ENCODE measurements around the gene KCNG2.

Gene KCNG2

DNA sequence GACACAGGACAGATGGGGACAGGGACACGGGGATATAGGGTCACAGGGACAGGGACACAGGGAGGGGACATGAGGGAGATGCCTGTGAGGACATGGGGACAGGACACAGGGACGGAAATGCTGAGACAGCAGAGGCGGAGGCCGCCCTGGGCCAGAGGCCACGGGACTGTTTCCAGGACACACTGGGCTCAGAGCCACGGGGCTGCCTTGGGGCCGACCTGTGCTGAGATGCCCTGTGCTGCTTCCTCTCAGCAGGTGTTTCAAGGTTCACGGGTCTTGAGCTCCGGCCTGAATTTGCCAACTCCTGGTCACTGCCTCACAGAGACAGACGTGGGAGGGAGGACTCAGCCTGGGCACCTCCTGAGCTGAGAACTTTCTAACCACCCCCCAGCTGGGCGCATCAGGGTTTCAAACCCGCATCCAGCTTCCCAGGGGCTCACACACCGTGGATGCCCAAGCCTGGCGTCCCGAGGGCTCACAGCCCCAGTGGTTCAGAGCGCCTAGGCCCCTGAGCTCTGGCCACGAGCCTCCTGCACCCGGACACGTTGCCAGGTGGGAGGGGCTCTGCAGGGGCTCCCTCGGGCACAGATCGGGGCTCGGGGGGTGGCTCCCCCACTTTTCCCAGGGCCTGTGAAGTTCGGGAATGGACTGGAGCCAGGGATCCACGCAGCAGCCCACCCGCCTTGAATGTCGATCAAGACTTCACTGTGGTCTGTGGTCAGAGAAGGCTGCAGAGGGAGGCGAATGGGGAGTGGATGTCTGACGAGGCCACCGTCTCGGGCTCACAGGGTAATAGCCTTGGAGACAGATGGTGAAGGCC is 89.7 kb downstream of the KCNG2 start:
- no peak for DNase-seq (ENCODE audit: low read depth)

DNA sequence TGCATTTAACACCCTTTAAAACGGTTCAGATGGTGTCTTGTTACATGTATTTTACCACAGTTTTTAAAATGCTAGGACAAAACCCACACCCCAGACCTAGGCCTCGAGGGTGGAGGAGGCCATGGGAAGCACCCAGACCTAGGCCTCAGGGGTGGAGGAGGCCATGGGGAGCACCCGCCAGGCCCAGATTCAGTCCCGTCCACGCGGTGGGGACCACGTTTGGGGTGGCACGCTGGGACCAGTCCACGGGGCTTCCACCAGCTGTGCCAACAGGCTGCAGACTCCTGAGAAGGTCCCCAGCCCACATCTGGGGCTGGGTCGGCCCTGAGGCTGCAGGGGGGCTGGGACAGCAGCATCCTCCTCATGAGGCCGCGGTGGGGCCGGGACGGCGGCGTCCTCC is 90.3 kb downstream of the KCNG2 start:
- DNase-seq (ENCODE audit: low read depth) = no peak

DNA sequence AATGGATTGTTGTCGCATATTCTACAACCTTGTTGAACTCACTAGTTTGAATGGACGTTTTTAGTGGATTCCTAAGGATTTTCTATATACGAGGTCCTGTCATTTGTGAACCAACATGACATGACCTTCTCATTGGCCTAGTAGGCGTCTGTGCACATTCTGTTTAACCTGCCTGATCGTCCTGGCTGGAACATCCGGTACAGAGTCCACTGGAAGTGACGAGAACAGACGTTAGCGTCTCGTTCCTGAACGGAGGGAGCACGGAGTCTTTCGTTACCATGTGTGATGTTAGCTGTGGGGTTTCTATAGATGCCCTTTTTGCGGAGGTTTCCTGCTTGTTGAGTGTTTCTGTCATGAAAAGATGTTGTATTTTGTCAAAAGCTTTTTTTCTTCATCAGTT is 91.8 kb downstream of the KCNG2 start:
- DNase-seq (ENCODE audit: low read depth) = no peak

DNA sequence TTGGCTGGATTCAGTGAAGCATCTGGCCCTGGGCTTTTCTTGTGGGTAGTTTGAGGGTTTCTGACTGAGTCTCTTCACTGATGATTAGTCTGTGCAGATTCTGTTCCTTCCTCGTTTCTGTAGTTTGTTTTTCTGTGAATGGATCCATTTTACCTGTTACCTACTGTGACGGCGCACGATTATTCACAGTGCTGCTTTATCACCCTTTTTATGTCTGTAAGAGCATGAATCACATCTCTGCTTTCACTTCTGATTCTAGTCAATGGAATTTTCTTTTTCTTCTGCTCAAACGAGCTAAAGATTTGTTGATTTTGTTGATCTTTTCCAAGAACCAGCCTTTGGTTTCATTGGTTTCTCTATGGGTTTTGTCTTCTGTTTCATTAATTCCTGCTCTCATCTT is 92.9 kb downstream of the KCNG2 start:
- DNase-seq (ENCODE audit: low read depth) = no peak

DNA sequence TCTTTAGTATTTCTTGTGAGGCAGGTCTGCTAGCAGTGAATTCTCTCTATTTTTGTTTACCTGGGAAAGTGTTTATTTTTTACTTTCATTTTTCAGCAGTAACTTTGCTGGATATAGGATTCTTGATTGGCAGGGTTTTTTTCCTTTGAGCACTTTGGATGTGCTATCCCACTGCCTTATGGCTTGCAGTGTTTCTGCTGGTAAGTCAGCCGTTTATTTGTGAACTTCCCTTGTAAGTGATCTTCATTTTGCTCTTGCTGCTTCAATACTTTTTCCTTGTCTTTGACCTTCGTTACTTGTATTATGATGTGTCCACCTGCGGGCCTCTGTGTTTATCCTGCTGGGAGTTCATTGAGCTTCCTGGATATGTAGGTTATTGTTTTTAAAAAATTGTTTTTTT is 99.0 kb downstream of the KCNG2 start:
- DNase-seq (ENCODE audit: low read depth) = no peak

DNA sequence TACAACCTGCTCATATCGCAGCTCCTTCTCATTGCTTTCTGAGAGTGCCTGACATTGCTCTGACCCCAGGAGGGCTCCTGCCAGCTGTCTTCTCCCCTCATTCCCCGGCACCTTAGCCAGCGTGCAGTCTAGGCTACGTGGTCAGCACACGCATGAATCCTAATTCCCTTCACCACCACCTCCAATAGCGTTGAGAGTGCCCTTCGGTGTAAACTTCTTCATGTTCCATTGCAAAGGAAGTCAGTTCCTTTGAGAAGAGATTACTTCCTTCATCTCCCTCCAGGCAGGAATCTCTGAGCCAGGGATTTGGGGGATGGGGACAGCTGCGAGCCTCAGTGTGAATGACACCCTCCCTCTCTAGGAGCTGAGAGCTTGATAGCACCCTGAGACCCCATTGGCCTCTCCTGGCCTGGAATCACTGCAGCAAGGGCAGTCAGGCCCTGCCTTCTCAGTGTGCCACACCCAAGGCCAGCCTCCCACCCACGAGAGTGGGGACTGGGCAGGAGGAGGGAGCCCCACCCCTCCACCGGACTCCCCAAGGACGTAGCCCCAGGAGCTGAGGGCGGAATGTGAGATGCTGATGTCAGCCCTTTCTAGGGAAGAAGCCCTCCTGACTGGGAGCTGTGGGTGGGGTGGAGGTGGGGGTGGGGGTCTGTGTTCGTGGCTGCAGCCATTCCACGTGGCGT is 100.3 kb downstream of the KCNG2 start:
- no peak for DNase-seq (ENCODE audit: low read depth)

DNA sequence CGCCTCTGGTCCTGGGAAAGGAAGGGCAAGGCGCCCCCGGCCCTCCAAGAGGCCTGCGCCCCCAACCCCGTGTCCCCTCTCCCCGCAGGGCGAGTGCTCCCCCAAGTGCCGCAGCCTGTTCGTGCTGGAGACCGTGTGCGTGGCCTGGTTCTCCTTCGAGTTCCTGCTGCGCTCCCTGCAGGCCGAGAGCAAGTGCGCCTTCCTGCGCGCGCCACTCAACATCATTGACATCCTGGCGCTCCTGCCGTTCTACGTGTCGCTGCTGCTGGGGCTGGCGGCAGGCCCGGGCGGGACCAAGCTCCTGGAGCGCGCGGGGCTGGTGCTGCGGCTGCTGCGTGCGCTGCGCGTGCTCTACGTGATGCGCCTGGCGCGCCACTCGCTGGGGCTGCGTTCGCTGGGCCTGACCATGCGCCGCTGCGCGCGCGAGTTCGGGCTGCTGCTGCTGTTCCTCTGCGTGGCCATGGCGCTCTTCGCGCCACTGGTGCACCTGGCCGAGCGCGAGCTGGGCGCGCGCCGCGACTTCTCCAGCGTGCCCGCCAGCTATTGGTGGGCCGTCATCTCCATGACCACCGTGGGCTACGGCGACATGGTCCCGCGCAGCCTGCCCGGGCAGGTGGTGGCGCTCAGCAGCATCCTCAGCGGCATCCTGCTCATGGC is 101.3 kb downstream of the KCNG2 start:
- no peak for DNase-seq (ENCODE audit: low read depth)

DNA sequence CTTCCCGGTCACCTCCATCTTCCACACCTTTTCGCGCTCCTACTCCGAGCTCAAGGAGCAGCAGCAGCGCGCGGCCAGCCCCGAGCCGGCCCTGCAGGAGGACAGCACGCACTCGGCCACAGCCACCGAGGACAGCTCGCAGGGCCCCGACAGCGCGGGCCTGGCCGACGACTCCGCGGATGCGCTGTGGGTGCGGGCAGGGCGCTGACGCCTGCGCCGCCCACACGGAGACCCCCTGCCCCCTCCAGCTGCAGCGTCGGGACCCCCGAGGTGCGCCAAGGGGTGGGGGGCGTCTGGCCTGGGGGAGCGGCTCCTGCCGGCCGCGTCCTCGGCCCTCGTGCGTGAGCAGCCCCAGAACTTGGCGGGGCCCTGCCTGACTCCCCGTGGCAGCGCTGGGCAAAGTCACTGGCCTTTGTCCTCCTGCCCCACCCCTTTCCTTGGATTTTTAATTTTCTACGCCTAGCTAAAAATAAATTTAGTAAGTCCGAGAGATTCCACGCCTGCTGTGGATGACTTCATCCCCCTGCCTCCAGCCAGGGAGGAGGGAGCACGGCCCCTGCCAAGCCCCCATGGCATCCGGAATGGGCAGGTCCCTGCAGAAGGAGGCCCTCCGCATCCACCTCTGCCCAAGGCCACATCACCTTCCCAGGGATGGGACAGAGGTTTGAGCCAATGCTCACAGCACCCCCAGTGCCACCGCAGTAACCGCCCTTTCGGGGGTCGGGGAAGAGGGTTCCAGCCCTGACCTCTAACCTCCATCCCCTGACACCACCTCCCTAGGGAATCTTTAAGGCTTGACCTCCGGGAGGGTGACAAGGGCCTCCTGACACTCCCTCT is 102.1 kb downstream of the KCNG2 start:
- DNase-seq (ENCODE audit: low read depth) = no peak

DNA sequence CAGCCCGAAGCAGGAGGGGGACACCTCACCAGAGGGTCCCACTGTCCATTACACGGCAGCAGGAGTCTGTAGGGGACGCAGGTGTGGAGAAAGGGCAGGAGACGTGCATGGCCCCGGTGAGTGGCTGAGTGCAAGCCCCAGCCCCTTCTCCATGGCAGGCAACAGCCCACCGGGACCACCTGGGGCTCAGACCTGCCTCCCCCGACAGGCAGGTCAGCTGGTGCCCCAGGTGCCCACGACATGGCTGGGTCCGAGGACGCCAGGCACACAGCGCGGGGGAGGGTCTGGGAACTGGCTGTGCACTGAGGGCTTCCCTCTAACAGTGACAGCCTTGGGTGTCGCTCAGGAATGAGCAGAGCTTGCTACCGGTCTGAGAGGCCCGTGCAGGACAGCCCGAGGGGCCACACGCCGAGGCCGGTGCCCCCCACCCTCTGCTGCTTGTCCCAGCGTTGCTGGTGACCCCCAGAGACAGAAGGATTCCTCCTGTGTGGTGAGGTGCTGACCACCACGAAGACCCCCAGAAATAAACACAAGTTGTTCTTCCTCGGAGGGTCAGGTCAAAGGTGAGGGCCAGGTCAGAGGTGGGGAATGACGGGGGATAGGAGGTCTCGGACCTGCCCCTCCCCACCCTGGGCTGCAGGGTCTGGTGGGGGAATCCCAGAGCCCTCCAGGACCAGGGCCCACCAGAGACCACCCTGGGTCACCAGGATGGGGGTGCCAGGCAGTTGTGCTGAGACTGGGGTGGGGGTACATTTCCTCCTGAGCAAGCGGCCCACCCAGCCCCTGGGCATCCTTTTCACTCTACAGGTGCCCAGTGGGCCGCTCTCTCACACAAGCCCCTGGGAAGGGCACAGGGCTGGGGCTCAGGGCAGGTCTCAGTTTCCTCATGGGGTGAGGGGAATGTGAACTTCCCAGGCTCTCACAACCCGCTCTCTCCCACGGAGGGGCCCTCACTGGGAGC is 103.2 kb downstream of the KCNG2 start:
- DNase-seq (ENCODE audit: low read depth) = no peak

DNA sequence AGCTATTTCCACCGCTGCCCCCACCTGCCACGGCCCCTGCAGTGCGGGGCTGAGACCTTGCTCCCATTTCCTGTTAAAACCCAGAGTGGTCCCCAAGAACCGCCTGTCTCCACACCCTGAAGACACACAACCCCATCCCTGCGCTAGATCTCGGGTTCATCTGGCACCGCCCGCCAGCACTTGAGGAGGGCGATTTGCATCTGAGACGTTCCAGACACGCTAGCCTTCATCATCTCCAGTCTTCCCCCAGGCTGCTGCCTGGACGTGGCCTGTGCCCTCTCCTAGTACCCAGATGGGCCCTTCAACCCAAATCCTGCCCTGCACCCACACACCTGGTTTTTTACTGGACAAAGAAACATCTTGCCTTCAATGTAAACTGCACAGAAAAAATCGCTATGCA is 103.9 kb downstream of the KCNG2 start:
- no peak for DNase-seq (ENCODE audit: low read depth)

DNA sequence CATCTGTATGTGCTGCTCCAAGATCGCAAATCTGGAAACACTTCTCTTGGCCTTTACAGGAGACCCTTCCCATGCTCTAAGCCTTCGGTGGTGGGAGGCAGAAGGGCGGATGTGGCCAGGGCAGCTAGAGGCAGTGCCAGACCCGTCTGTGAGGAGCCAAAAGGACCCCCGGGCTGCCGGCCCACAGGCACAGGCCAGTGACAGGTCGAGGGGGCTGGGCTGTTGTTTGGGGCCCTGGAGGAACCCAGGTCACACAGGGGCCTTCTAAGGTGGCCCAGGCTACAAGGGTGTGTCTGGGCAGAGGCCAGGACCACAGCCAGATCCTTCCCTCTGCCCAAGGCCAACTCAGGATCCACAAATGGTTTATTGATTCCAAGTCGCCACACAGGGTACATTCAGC is 104.3 kb downstream of the KCNG2 start:
- no peak for DNase-seq (ENCODE audit: low read depth)

DNA sequence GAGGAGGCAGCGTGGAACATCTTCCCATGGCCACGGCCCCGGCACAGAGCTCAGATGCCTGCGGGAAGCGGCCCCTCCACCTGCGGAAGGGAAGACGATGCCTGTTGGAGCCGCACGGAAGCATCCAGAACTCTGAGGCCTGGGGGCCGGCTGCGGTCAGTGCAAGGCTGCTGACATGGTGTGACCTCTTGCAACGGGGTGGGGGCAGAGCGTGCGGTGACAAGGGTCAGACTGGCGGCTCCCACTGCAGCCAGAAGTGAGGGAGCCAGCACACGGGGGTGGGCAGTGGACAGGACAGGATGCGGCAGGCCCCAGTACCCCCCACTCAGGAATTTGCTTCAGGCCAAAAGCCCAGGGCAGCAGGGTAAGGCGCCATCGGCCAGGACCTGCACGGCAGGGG is 104.9 kb downstream of the KCNG2 start:
- no peak for DNase-seq (ENCODE audit: low read depth)

DNA sequence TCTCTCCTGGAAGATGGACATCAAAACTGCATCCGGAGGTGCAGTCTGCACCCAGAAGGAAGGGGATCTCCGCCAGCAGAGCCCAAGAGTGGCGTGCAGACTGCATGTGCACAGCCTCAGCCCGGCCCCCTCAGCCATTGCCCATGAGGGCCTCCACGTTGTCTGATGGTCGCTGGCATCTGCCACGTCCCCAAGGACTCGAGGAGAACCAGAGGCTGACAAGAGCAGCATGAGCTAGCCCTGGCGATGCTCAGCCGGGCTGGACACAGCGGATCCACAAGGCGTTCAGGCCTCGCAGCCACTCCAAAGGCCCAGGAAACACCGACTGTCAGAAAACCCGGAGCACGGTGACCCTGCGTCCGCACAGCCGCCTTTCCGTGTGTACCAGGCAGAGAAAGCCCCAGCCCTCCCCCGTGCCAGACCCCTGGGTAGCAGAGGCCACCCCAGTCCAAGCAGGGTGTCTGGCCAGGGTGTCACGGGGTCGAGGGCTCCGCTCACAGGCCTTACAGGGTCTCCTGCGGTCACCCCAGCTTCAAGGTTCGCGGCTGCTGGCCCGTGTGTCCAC is 105.4 kb downstream of the KCNG2 start:
- no peak for DNase-seq (ENCODE audit: low read depth)

DNA sequence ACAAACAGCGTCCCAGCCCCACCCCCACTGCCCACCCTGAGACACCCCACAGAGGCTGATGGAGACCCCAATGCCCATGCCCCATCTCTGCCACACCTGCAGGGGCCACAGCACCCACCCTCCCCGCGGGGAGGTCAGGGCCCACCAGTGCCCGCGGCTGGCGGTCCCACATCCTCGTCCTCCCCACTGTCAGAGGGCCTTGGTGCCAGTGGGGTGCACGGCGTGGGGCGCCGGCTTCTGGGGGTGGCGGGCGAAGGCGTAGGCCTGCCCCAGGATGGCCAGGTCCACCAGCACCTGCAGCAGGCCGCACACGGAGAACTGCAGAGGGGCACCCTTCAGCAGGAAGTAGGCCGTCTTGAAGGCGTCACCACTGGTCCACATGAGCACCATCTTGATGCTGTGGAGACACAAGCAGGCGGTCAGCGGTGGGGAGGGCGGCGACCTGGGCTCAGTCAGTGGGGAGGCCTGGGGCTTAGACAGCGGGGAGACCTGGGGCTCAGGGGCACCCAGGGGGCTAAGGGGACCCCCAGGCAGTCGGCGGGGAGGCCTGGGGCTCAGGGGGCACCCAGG is 106.1 kb downstream of the KCNG2 start:
- no peak for DNase-seq (ENCODE audit: low read depth)

DNA sequence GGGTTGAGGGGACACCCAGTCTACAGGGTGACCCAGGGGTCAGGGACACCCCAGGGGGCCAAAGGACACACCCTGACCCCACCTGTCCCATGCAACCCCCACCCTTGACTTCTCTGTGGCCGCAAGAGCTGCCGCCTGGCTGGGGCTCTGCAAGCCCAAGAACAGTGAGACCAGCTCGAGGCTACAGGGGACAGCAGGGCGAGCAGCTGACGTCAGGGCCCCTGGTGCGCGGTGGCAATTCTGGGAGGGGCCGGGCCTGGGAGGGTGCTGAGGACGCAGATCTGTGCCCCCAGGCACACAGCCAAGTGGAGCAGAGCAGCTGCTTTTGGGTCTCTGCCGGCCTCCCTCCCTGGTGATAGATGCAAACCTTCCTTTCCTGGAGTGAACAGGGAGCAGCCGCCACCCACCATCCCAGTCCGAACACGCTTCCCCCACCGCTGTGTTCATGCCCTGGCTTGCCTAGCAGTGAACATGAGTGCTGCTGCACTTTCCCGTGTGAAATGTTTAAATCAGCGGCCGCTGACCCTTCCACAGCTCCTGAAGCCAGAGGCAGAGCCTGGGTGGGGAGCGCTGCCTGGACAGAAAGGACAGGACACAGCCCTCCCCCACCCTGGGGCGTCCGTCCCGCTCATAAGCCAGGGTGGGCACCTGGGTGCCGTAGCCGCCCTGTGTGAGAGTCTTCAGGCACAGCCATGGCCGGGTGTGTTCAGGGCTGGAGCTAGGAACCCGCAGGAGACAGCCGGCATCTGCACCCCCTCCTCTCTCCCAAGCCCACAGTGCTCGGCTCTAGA is 106.8 kb downstream of the KCNG2 start:
- DNase-seq (ENCODE audit: low read depth) = no peak

DNA sequence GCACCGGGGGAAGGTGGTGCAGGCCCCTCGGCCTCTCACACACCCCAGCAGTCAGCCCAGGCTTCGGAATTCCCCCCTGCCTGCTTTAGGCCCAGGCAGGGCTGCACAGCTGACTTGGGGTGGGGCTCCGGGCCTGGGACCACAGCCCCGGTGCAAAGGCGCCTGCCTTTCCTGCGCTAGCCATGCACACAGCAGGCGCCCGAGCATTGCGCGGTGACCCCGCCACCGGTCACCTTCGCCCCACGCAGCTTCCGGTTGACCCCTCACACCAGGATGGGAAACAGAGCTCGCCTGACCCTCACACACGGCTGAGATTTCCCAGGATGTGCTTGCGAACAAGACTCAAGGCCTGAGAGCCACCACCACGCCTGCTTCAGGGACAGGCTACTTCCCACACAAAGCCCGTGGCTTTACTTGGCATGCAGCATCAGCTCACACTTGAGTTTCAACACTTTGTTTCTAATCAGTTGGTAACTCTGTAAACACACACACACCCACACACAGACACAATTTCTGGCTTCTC is 107.7 kb downstream of the KCNG2 start:
- no peak for DNase-seq (ENCODE audit: low read depth)

DNA sequence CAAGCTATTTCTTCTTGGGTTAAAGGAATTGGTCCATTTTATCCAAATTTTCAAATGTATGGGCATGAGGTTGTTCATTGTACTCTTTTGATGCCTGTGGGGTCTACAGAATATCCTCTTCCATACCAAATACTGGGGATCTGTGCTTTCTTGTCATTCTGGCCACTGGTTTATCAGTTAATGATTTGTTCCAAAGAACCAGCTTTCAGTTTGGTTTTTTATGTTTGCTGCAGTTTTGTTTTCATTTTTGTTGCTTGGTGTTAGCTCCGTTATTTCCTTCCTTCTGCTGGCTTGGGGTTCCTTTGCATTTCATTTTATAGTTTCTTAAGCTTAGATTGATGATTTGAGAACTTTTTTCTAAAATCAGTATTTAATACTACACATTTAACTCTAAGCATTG is 108.3 kb downstream of the KCNG2 start:
- no peak for DNase-seq (ENCODE audit: low read depth)

DNA sequence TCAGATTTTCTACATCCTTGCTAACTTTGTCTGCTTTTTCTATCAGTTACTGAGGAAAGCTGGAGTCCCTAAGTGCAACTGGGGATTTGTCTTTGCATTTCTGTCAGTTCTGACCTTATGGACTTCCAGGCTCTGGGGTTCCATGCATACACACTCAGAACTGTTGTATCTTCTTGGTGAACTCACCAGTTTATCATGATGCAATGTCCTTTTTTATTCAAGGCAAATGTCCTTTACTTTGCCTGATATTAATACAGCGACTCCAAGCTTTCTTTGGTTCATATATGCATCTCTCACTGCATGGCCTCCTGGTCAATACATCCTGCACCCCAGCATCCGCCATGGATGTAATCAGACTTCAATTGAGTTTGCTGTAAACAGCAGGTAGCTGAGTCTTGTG is 109.0 kb downstream of the KCNG2 start:
- no peak for DNase-seq (ENCODE audit: low read depth)

DNA sequence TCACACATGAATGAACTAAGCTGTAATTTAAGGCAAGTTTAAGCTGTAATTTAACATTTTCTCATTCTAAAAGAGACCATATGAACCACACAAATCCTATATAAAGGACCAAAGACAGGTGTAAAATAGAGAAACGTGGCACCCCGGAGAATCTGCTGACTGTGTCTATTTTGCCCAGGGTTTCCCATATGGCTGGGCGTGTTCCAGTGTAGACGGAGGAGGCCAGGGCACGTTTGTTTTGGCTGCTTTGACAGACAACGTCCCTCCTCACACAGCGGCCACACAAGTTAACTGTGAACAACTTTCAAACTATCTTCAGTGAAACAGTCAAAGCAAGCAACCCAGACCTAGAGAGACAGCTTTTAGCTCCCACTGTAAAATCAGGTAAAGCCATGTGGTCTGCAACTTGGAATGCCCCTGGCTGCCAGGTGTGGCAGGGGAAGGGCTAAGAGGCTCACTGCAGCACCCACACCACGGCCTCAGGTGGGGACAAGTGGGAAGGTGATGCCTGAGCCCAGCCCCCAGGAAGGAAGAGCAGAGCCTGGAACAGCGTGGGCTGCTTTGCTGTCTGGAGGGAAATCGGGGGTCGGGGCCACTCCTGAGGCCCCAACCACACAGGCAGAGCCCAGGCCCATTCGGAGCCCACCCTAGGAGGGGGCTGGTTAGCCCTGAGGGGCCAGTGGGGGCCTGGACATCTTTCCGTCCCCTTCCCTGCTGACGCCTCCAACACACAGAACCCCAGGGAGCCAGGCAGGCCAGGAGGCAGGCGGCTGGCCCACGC is 113.0 kb downstream of the KCNG2 start:
- DNase-seq (ENCODE audit: low read depth) = no peak

Measured in GM04503 (cell line).